Embryonic facial prominence (tissue), 1 donor: ENCODE data around the gene SSTR5.
"Not testable (repeated sequence)": the region's sequence is repeated elsewhere in the genome, so short reads cannot be mapped to it uniquely, and the experiment has no call there.

Source experiments
- DNase-seq: peaks from one replicate; pipeline ENCODE4 v3.0.0-alpha.2; 2016; ENCODE audit errors: extremely low spot score

The SSTR5 gene

DNA sequence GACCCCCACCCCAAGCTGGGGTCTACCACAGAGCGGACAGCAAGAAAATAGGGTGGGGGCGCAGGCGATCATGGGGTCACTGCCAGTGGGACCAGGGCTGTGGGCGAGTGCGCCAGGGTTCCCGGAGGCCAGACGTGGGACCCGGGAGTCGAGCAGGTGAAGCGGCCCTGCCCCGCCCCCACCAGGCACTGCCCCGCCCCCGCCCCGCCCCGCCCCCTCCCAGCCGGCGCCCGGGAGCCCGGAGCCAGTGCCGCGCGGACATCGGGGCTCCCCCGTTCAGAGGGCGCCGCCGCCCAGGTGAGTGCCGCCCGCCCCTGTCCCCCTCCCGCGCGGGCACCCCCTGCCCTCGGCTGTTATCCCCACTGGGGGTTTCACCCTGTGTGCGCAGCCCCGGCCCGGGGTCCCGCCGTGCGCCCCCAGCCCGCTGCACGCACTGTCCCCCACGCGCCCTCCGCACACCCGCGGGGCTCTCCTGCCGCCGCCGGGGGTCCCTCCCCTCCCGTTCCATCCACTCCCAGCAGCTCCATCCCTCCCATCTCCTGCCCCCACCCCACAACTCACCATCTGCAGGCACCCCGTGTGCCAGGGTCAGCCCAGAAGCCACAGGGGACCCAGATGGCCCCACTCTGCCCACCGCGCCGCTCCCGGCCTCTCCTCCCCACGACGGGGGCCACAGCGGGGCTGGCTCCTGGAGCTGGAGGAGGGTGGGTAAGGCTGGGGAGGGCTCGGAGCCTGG is at the start of gene SSTR5:
Gene SSTR5, plus strand, starts transcription at position 222 of the 736 bp plus-strand sequence. CDS start 6,122 bp downstream, outside the sequence.
- no peak for DNase-seq

DNA sequence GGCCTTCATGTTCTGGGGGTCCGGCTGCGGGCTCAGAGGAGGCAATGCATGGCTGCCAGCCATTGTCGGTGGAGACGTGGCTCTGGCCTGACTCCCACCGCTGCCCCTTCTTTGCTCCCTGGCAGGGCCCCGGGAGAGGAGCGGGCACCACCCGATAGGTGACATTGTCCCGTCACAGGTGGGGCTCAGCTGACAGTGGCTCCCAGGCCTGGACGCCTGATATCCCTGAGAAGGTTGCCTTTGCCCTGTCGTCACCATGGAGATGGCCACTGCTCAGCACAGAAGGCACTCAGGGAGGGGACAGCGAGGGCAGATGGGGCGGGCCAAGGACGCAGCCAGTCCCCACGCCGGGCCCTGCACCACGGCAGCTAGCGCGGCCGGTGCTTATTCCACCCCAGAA is 48.4 kb upstream of the SSTR5 start:
- DNase-seq = no peak

DNA sequence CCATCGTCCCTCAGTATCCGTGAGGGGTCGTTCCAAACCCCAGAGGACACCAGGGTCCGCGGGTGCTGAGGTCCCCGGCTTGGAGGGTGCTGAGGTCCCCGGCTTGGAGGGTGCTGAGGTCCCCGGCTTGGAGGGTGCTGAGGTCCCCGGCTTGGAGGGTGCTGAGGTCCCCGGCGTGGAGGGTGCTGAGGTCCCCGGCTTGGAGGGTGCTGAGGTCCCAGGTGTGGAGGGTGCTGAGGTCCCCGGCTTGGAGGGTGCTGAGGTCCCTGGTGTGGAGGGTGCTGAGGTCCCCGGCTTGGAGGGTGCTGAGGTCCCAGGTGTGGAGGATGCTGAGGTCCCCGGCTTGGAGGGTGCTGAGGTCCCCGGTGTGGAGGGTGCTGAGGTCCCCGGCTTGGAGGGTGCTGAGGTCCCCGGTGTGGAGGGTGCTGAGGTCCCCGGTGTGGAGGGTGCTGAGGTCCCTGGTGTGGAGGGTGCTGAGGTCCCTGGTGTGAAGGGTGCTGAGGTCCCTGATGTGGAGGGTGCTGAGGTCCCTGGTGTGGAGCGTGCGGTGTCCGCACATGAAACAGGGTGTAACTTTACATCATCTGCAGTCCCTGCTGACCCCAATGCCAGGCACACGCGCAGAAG is 47.3 kb upstream of the SSTR5 start:
- not testable (repeated sequence) for DNase-seq

DNA sequence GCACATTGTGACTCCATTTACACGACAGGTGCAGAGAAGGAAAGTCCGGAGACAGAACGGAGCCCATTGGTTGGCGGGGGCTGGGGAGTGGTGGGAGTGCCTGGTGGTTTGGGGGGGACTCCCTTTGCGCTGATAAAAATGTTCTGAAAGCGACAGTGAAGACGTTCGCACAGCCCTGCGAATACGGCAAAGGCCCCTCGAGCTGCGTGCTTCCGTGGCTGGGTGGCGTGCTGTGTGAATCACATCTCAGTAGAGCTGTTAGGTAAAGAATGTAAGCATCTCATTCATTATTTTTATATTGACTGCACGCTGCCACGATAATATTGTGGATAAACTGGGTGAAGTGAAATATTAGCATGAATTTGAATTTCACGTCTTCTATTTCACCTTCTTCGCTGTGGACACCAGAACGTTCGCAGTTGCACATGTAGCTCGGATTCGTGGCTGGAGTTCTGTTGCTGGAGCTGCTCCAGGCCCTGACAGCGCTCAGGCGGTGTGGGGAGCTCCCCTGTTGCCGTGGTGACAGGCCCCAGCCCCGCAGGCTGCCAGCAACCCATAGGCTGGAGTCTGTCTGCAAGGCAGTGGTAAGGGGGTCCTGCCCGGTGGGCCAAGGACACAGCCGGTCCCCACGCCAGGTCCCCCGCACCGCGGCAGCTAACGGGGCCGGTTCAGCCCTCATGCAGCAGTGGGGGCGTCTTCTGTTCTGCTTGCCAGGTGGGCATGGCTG is 46.3 kb upstream of the SSTR5 start:
- DNase-seq = no peak

DNA sequence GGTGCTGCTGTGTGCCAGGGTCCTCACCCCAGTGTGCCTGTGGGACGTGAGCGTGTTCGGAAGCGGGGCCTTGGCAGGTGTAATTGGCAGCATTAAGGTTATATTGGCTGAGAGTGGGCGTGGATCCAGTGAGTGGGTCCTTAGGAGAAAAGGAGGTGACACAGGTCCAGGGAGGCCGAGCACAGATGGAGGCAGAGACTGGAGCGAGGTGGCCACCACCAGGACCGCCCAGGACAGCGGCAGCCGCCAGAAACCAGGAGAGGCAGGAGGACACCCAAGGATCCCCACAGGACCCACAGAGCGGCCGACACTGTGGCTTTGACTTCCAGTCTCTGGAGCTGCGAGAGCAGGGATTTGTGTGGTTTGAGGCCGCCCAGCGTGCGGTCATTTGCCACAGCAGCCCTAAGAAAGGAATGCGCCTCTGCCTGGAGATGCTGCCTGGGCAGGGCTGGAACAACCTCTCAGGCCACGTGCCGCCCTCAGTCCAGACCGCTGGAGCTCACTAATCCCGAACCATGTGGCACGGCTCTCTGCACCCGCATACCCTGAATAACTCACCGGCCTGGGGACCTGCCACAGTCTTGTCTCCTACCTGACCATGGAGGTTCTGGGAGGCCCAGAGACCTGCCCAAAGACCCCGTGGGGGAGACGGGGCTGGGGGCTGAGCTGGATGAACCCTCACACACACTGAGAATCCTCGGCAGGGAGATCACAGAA is 45.6 kb upstream of the SSTR5 start:
- DNase-seq = no peak

DNA sequence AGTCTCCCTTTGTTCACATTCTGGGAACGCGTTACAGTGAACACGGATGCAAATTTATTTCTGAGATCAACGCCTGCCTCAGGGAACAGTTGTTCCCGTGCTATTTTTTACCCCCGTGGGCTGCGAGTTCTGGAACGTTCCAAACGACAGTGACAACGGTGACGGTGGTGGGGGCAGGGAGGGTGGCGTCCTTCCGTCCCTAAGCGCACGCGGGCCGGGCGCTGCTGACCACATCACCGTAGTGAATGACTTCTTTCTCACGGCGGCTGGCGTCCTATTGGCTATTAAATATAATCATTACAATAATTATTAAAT is 45.1 kb upstream of the SSTR5 start:
- DNase-seq = no peak

DNA sequence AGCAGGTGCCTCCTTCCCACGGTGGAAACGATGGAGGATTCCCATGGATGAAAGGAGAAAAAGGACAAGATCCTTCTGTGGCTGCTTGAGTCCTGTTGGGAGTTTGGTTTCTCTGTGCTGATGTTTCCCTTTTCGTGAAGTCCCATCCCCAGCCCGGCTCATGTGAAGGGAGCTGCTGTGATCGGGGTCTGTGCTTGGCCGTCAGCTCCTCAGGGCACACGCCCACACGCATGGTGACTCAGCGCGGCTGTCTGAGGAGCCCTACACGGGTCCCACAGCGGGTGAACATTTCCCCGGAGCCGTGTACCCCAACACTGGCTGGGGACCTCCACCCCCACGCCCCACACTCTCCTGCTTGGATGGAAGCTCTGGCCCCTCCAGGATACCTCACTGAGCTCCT is 44.5 kb upstream of the SSTR5 start:
- no peak for DNase-seq

DNA sequence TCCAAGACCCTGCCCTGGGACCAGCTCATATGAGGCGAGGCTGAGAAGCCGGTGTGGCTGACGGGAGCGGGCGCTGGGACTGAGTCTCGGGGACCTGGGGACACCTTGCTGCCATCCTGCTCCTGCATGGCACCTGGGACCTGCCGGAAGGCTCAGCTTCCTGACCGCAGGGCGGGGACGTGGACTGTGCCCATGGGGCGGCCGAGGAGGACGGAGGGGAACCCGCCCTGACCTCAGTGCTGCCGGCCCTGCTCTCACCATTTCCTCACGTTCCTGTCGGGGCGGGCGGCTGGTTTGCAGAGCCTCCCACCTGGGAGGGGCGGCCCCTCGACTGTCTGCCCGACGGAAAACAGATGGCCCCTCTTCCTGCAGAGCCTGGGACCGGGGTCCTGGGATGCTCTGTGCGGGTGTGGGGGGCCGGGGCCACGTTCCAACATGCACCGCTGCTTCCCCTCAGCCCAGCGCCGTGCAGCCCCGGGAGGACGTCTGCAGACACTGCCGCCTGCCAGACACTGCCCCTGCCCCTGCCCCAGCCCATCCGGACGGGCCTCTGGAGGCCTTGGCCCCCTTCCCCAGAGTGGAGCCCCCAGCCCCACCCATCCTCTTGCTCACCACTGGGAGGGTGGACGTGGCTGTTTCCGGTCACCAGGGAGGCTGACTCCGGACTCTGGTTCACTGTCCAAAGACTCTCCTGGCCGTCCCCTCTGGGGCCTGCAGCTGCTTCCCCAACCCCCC is 43.9 kb upstream of the SSTR5 start:
- no peak for DNase-seq

DNA sequence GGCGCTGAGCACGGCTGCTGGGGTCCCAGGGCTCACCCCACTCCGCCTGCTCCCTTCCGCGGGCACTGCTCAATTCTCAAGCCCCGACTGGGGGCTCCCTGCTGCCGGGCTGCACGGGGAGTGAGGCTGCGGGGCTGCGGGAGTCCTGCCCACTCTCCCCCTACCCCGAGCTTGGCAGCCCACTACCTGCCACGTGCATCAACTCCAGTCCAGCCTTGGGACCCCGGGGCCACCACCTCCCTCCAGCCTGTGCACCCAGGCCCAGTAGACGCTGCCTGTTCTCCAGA is 43.3 kb upstream of the SSTR5 start:
- DNase-seq = no peak

DNA sequence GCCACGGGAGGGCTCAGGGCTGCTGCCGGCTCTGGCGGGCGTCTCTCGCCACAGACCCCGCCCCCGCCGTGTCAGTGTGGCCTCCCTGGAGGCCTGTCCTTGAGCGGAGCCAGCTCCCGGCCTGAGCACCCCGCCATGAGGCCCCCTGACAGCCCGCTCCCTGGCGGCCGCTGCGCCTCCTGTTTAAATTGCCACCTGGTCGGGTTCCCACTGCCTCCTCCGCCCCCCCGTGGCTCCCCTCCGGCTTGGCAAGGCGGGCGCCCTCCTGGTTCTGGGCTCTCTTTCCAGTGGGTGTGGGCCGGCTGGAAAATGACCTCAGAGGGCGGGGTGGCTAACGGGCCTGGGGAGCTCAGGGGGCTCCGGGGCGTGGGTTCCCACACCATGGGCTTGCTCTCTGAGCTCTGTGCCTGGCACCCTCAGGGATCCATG is 42.1 kb upstream of the SSTR5 start:
- DNase-seq = no peak

DNA sequence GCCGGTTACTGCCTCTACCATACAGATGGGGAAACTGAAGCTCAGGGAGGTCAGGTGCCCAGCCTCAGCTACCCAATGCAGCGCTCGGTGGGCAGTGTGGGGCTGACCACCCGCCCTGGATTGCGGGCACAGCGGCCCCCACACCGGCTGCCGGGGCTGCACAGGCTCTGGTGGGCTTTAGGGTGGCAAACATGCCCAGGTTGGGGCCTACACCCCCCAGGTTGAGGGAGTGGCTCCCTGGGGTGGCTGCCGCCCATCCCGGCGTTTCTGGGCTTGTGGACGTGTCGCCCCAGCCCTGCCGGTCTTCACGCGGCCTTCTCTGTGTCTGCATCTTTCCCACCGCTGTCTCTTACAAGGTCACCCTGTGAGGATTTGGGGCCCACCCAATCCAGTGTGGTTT is 40.9 kb upstream of the SSTR5 start:
- DNase-seq = no peak

DNA sequence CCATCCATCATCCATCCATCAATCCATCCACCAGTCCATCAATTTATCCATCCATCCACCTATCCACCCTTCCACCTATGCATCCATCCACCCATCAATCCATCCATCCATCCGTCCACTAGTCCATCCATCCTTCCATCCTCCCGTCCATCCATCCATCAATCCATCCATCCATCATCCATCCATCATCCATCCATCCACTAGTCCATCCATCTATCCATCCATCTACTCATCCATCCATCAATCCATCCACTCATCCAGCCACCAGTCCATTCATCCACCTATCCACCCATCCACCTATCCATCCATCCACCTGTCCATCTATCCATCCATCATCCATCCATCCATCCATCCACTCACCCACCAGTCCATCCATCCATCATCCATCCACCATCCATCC is 39.9 kb upstream of the SSTR5 start:
- no peak for DNase-seq

DNA sequence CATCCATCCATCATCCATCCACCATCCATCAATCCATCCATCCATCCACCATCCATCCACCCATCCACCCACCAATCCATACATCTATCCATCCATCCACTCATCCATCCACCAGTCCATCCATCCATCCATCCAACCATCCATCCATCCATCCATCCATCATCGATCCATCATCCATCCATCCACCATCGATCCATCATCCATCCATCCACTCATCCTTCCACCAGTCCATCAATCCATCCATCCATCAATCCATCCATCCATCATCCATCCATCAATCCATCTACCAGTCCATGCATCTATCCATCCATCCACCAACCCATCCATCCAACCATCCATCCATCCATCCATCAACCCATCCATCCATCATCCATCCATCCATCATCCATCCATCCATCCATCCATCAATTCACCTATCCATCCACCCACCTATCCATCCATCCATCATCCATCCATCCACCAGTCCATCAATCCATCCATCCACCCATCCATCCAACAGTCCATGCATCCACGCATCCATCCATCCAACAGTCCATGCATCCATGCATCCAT is 39.3 kb upstream of the SSTR5 start:
- no peak for DNase-seq

DNA sequence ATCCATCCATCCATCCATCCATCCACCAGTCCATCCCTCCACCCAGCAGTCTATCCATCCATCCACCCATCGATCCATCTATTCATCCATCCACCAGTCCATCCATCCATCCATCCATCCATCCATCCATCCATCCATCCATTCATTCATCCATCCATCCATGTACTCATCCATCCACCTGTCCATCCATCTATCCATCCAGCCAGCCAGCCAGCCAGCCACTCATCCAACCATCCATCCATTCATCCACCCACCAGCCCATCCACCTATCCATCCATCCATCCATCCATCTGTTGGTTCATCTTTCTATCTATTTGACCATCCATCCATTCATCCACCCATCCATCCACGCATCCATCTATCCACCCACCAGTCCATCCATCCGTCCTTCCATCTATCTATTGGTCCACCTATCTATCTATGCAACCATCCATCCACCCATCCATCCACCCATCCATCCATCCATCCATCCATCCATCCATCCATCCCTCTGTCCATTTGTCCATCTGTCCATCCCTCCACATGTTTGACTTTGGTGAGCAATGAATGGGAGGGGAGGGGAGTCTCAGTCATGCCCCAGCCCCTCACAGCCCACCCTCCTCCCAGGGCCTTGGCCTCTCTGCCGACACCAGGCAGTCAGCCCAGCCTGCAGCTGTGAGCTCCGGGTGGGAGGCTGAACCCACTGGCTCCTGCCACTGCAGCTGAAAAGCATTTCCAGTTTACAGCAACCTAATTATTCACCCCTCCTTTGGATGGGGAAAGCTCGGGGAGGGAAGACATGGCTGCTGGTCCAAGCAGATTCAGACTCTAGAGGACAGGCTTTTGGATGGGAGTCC is 38.1 kb upstream of the SSTR5 start:
- DNase-seq = no peak

DNA sequence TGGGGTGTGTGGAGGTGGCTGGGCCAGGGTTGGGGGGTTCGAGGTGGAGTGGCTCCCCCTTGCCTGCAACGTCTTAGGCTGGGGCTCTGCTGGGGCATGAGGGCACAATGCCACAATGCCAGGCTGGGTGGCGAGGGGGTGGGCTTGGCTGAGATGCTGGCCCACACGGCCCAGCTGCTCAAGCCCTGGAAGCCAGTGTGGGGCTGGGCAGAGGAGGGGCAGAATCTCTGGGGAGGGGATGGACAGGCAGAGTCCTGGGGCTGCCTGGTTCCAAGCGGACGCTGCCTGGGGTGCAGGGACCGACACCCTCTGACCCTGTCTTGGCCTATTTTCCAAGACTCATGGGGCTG is 37.5 kb upstream of the SSTR5 start:
- DNase-seq = no peak

DNA sequence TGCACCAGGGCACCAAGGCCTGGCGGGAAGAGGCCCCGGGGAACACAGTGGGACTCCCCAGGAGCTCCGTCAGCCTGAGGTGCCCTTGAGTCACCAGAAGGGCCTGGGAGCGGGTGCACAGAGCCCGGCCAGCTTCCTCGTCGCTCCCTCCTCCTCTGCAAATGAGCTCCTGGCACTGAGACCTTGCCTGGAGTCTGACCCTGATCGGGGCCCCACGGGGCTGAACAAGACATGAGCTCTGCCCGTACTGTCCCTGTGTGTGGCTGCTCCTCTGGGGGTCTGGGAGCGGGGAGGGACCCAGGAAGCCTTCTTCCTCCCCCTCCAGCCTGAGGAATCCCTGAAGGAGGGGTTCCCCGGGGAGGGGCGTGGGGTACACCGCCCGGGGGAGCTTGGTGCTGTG is 36.4 kb upstream of the SSTR5 start:
- DNase-seq = no peak

DNA sequence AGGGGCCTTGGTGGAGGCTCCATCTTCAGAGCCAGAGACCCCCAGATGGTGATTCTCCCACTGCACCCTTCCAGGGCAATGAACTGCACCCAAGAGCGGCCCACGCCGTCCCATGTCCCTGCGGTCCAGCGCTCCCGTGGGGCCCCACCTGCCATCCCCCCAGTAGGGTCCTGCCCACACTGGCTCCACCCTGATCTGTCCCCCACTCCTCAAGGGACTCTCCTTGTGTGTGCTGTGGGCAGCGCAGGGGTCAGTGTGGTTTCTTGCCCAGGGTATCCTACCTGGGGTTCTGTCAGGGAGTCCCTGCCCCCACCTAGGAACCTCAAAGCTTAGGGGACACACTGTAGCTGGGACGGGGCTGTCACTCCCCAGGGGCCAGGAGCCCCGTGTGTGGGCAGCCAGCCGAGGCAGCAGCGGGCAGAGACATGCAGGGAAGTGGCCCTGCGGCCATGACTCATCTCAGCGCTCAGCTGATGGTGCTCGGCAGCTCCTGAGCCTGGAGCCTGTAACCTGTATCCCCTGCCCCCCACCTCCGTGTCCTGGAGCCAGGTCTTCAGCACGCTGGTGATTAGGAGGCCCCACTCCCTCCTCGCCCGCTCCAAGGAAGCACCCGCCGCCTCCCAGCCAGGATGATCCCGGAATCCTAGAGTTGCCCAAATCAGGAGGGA is 35.7 kb upstream of the SSTR5 start:
- DNase-seq = no peak

DNA sequence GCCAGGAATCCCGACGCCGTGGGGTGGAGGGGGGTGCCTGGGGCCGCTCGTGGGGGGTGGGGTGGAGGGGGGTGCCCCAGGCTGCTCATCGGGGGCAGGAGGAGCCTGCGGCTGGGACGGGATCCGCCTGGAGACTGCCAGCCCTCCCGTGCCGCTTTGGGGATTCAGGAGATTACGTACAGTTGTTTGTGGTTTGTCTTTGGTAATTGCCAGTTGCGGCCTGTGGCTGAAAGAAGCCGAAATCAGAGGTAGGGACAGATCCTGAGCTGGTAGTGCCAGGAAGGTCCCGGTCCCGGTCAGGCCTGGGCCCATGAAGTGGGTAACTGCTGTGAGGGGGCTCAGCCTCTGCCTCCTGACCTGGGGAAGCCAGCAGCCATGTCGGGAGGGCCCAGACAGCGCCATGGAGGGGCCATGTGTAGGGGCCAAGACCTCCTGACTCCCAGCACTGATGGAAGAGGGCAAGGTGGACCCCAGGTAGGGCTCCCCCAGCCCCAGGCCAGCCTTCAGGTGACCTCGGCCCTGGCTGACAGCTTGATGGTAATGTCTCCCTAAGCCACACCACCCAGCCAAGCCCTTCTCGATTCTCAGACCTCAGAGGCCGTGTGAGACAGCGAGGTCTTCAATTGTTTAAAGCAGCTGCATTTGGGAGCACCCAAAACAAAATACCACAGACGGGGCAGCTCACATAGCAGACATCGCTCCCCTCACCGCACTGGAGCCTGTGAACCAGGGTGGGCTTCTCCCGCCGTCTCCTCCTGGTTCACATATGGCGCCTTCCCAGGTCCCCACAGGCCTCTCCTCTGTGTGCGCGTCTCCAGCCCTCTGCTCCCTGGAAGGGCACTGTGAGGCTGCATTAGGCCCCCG is 34.9 kb upstream of the SSTR5 start:
- DNase-seq = no peak

DNA sequence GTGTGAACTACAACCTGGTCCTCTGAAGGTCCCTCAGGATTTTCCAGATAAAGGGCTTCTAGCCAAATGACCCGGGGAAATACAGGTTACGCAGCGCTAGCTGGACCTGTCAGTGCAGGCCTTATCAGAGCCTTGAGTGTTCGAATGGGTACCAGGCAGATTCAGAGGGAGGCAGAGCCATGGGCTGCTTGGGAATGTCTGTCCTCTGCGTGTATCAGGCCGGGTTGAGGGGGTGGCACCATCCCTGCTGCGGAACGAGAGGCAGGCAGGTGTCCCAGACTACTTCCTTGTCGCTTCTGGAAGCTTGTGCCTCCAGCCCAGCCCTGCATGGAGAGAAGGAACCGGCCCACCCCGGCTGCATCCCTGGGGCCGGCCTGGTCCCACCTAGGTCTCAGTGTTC is 33.6 kb upstream of the SSTR5 start:
- DNase-seq = no peak
